DND-41 (cell line): Measurements from ENCODE around the gene FAM98B.

Experiments used
- ATAC-seq: fragments of 200-7000 bp; cut with Tn5 transposase; 3 replicates; pipeline ENCODE4 v1.9.1; 2021; ENCODE audit warnings: low read depth; ENCODE audit not compliant: insufficient read depth
- DNase-seq: peaks from one replicate; pipeline ENCODE4 v3.0.0-alpha.2; 2020
- H2AFZ ChIP-seq: 2 replicates; pipeline ENCODE4 v1.6.0; 2012; ENCODE audit warnings: low read depth, low read length
- H3K27ac ChIP-seq: 2 replicates; pipeline ENCODE4 v1.5.1; 2012; ENCODE audit warnings: low read length, inconsistent platforms
- H3K27me3 ChIP-seq: fragments of 200-600 bp; sonication (generic); 2 replicates; pipeline ENCODE4 v1.6.0; 2012; ENCODE audit warnings: low read length, mild to moderate bottlenecking, inconsistent platforms; ENCODE audit not compliant: insufficient read depth, poor library complexity
- H3K36me3 ChIP-seq: 2 replicates; pipeline ENCODE4 v1.5.1; 2012; ENCODE audit warnings: low read length, inconsistent platforms; ENCODE audit not compliant: insufficient read depth
- H3K4me1 ChIP-seq: 2 replicates; pipeline ENCODE4 v1.5.1; 2012; ENCODE audit warnings: mild to moderate bottlenecking, low read length; ENCODE audit not compliant: insufficient read depth
- H3K4me2 ChIP-seq: 2 replicates; pipeline ENCODE4 v1.6.0; 2012; ENCODE audit warnings: mild to moderate bottlenecking, moderate library complexity, low read length, inconsistent platforms; ENCODE audit not compliant: insufficient read depth
- H3K4me3 ChIP-seq, 2 experiments: fragments of 200-600 bp in 1 of 2; shearing (Covaris generic) in 1 of 2; 2 replicates each; pipeline ENCODE4 v1.5.1; 2012 to 2016; ENCODE audit warnings: inconsistent platforms in 2 of 2, low read length in 2 of 2, mild to moderate bottlenecking in 2 of 2, low read depth in 1 of 2, moderate library complexity in 1 of 2
- H3K79me2 ChIP-seq: 2 replicates; pipeline ENCODE4 v1.6.0; 2012; ENCODE audit warnings: low read length, inconsistent platforms; ENCODE audit not compliant: insufficient read depth
- H3K9ac ChIP-seq: 2 replicates; pipeline ENCODE4 v1.6.0; 2012; ENCODE audit warnings: low read depth, mild to moderate bottlenecking, inconsistent platforms, low read length, moderate library complexity
- H3K9me3 ChIP-seq: 2 replicates; pipeline ENCODE4 v1.5.1; 2012; ENCODE audit warnings: low read length, moderate library complexity, mild to moderate bottlenecking, inconsistent platforms; ENCODE audit not compliant: insufficient read depth, severe bottlenecking
- H4K20me1 ChIP-seq: 2 replicates; pipeline ENCODE4 v1.6.0; 2012; ENCODE audit warnings: low read length; ENCODE audit not compliant: insufficient read depth
- CTCF ChIP-seq: IDR thresholded peaks from 2 replicates; pipeline ENCODE4 v1.5.1; 2012; ENCODE audit warnings: borderline replicate concordance, low read length, moderate library complexity, mild to moderate bottlenecking; ENCODE audit not compliant: poor library complexity, severe bottlenecking; ENCODE audit errors: extremely low read depth
- EZH2 ChIP-seq: IDR thresholded peaks from 3 replicates; pipeline ENCODE4 v1.6.1; 2012; ENCODE audit warnings: borderline replicate concordance, low read depth, mild to moderate bottlenecking, moderate library complexity, low read length, inconsistent platforms; ENCODE audit not compliant: severe bottlenecking

The FAM98B gene

GRCh38 chr15:38516626-38517025, 62.7 kb downstream of the FAM98B start:
- TF ChIP-seq EZH2 (no peak), CTCF (no peak)
- DNase-seq (no peak), ATAC-seq (no peak)

GRCh38 chr15:38517312-38517975, 63.5 kb downstream of the FAM98B start:
- ATAC-seq: no peak
- H3K9ac ChIP-seq: no peak overlapping the region
- no peak overlapping the region for H3K4me3 ChIP-seq
- H4K20me1 ChIP-seq: no peaks in the 10 kb centered on the region
- H3K9me3 ChIP-seq: no peaks in the 10 kb centered on the region
- no peak overlapping the region for H3K27ac ChIP-seq
- TF ChIP-seq CTCF: no peak
- TF ChIP-seq EZH2: no peak
- no peak overlapping the region for H2AFZ ChIP-seq
- no peak overlapping the region for H3K4me2 ChIP-seq
- no peaks in the 10 kb centered on the region for H3K4me1 ChIP-seq
- peaks cover 9% of the 10 kb centered on the region; the same call in 1 of the 2 replicates for H3K36me3 ChIP-seq
- no peak for DNase-seq
- H3K79me2 ChIP-seq: no peaks in the 10 kb centered on the region
- H3K27me3 ChIP-seq: no peaks in the 10 kb centered on the region

More at GRCh38 chr15:38516626-38517025, 62.7 kb downstream of the FAM98B start:
- Histone ChIP-seq H3K9ac (no peak overlapping the region), H3K27ac (no peak overlapping the region), H3K9me3 (no peaks in the 10 kb centered on the region), H2AFZ (no peak overlapping the region), H4K20me1 (no peaks in the 10 kb centered on the region), H3K4me1 (no peaks in the 10 kb centered on the region), H3K36me3 (peaks cover 9% of the 10 kb centered on the region; the same call in 1 of the 2 replicates), H3K4me2 (no peak overlapping the region), H3K79me2 (no peaks in the 10 kb centered on the region), H3K4me3 (no peak overlapping the region), H3K27me3 (no peaks in the 10 kb centered on the region)

GRCh38 chr15:38518084-38518483, 64.2 kb downstream of the FAM98B start:
- Histone ChIP-seq H4K20me1 (no peaks in the 10 kb centered on the region), H2AFZ (no peak overlapping the region), H3K4me2 (no peak overlapping the region), H3K27ac (no peak overlapping the region), H3K9me3 (no peaks in the 10 kb centered on the region), H3K27me3 (no peaks in the 10 kb centered on the region), H3K36me3 (peaks cover 5% of the 10 kb centered on the region; the same call in 1 of the 2 replicates), H3K9ac (no peak overlapping the region), H3K4me1 (no peaks in the 10 kb centered on the region), H3K79me2 (no peaks in the 10 kb centered on the region), H3K4me3 (no peak overlapping the region)
- no peak for TF ChIP-seq EZH2
- no peak for TF ChIP-seq CTCF
- DNase-seq: no peak
- ATAC-seq: no peak
